ENCODE results near the gene IDNK.
"Not testable (repeated sequence)": the region's sequence is repeated elsewhere in the genome, so short reads cannot be mapped to it uniquely, and the experiment has no call there.

Gene IDNK

DNA sequence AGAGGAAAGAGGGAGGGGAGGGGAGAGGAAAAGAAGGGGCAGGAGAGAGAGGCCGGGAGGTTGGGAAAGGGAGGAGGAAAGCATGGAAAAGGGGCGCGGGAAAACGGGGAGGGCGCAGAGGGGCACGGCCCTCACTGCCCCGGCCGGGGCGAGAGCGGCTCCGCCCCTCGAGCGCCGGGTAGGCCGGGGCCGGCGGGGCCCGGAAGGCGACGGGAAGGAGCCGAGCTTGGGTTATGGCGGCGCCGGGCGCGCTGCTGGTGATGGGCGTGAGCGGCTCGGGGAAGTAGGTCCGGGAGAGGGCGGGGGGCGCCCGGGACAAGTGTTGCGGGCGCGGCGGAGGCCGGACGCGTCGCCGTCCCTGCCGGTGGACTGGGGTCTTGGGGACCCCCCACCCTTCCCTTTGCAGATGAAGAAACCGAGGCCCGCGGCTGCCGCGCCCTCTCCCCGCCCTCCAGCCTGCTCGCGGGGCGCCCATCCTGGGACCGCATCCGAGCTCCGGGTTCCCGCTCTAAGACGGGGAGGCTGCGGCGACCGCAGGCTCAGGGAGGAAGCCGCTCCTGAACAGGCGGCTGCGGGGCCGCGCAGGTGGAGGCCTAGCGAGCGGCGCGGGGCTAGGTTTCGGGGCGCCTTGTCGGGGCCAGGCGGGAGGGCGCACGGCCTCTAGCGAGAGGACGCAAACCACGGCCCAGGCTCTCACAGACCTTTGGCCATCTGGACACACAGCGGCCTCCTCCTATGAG, at the start of gene IDNK:
IDNK (plus strand) TSS at position 205 of the 740 bp plus-strand sequence; CDS start at position 234, 29 bp downstream.
- H3K9ac ChIP-seq (ENCODE audit: low read depth, low read length), result peak within 1 kb of the TSS; percentile 67
- H3K9me3 ChIP-seq (ENCODE audit: control insufficient read depth, insufficient read depth, low read length), result no peaks in the 10 kb centered on the region
- 0 out of 2 replicates have a peak, but pooled peaks cover 2% of the 10 kb centered on the region for H3K27me3 ChIP-seq (ENCODE audit: control insufficient read depth, insufficient read depth, low read length)
- peaks cover 10% of the 10 kb centered on the region for H3K4me1 ChIP-seq (ENCODE audit: control insufficient read depth, insufficient read depth, low read length)
- H3K36me3 ChIP-seq (ENCODE audit: control insufficient read depth, insufficient read depth, low read length), result peaks cover 3% of the 10 kb centered on the region; the same call in 1 of the 2 replicates
- peak within 1 kb of the TSS; percentile 62 for H3K27ac ChIP-seq (ENCODE audit: low read depth, low read length)
- H3K4me3 ChIP-seq (ENCODE audit: low read depth, low read length), result peak within 1 kb of the TSS; percentile 86

DNA sequence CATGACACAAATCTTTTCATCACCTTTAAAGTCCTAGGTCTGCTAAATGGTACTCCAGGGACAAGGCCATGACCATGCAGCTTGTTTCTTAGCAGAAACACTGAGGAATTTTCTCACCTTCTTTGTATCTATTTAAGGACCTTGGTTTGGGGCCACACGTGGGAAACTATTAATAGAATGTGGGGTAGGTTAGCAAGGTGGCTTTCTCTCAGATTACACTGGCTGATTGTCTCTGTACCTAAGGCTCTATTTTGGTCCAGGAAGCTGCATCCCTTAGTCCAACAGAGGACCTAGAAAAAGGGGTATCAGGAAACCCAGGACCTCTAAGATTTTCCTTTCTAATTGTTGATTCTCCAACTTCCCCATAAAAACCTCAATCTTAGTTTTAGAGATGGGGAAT, 48.5 kb upstream of the IDNK start:
- Histone ChIP-seq H3K36me3 (ENCODE audit: control insufficient read depth, insufficient read depth, low read length) (no peaks in the 10 kb centered on the region), H3K27me3 (ENCODE audit: control insufficient read depth, insufficient read depth, low read length) (no peaks in the 10 kb centered on the region), H3K4me1 (ENCODE audit: control insufficient read depth, insufficient read depth, low read length) (no peaks in the 10 kb centered on the region), H3K27ac (ENCODE audit: low read depth, low read length) (no peak overlapping the region), H3K9ac (ENCODE audit: low read depth, low read length) (no peak overlapping the region), H3K9me3 (ENCODE audit: control insufficient read depth, insufficient read depth, low read length) (no peaks in the 10 kb centered on the region), H3K4me3 (ENCODE audit: low read depth, low read length) (no peak overlapping the region)

DNA sequence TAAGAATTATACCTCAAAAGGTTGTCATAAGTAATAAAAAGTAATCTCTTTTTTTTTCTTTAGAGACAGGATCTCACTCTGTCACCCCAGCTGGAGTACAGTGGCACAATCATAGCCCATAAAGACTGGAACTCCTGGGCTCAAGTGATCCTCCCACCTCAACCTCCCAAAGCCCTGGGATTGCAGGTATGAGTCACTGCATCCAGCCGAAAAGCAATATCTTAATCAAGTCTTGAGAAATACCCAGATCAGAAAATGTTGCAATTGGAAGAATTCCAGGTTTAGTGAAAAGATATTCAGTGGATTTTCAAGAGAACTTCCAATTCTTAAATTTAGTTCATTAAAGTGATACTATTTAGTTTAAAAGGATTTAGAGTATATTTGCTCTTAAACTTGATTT, 40.9 kb upstream of the IDNK start:
- no peaks in the 10 kb centered on the region for H3K9me3 ChIP-seq (ENCODE audit: control insufficient read depth, insufficient read depth, low read length)
- peaks cover 12% of the 10 kb centered on the region for H3K4me1 ChIP-seq (ENCODE audit: control insufficient read depth, insufficient read depth, low read length)
- H3K36me3 ChIP-seq (ENCODE audit: control insufficient read depth, insufficient read depth, low read length), result no peaks in the 10 kb centered on the region
- H3K4me3 ChIP-seq (ENCODE audit: low read depth, low read length), result no peak overlapping the region
- no peak overlapping the region for H3K27ac ChIP-seq (ENCODE audit: low read depth, low read length)
- no peak overlapping the region for H3K9ac ChIP-seq (ENCODE audit: low read depth, low read length)
- no peaks in the 10 kb centered on the region for H3K27me3 ChIP-seq (ENCODE audit: control insufficient read depth, insufficient read depth, low read length)

DNA sequence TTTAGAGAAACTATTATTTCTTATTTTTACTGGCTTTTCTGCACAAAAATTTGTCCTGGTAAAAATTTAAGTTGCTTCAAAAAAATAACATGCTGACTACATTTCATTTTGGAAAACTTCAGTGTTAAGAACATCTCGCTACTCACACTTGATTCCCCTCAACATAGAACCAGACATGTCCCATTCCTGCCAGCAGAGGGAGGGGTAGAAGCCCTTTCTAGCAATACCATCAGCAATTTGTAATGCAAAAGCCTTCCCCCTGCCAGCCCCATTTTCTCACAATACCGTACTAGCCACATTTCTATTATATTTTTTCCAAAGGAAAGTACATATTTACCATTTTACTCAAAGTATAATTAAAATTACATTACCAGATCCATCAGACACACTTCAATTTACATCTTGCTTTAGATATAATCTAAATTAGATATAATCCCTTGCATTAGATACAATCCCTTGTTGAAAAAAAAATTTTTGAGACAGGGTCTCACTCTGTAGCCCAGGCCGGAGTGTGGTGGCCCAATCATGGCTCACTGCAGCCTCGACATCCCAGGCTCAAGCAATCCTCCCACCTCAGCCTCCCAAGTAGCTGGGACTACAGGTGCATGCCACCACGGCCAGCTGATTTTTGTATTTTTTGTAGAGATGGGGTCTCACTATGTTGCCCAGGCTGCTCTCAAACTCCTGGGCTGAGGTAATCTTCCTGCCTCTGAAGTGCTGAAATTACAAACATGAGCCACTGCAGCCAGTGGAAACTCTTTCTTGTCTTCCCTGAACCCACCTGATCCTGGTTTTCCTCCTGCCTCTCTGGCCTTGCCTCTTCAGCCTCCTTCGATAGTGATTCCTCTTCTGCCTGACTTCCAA, 39.6 kb upstream of the IDNK start:
- no peaks in the 10 kb centered on the region for H3K36me3 ChIP-seq (ENCODE audit: control insufficient read depth, insufficient read depth, low read length)
- H3K27ac ChIP-seq (ENCODE audit: low read depth, low read length), result no peak overlapping the region
- H3K4me1 ChIP-seq (ENCODE audit: control insufficient read depth, insufficient read depth, low read length), result peaks cover 12% of the 10 kb centered on the region
- H3K4me3 ChIP-seq (ENCODE audit: low read depth, low read length), result no peak overlapping the region
- no peaks in the 10 kb centered on the region for H3K27me3 ChIP-seq (ENCODE audit: control insufficient read depth, insufficient read depth, low read length)
- H3K9ac ChIP-seq (ENCODE audit: low read depth, low read length), result no peak overlapping the region
- H3K9me3 ChIP-seq (ENCODE audit: control insufficient read depth, insufficient read depth, low read length), result no peaks in the 10 kb centered on the region

DNA sequence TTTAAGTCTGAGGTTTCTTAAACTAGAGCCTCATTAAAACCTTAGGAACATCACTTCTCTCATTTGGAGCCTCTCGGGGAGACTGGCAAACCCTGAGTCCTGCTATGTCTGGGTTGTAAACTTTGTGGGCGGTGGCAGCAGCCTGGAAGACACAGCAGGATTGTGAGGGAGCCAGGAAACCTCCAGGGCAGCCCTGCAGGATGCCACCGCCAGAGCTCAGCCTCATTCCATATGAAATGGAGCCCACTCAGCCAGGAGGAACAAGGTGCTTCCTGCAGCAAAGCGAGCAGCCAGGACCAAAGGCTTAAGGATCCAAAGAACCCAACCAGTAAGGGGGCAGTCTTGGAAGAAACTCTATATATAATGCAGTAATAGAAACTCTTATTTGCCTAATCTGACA, 37.9 kb upstream of the IDNK start:
- Histone ChIP-seq H3K27me3 (ENCODE audit: control insufficient read depth, insufficient read depth, low read length) (no peaks in the 10 kb centered on the region), H3K27ac (ENCODE audit: low read depth, low read length) (no peak overlapping the region), H3K9me3 (ENCODE audit: control insufficient read depth, insufficient read depth, low read length) (no peaks in the 10 kb centered on the region), H3K4me3 (ENCODE audit: low read depth, low read length) (no peak overlapping the region), H3K4me1 (ENCODE audit: control insufficient read depth, insufficient read depth, low read length) (peaks cover 12% of the 10 kb centered on the region), H3K9ac (ENCODE audit: low read depth, low read length) (no peak overlapping the region), H3K36me3 (ENCODE audit: control insufficient read depth, insufficient read depth, low read length) (no peaks in the 10 kb centered on the region)

DNA sequence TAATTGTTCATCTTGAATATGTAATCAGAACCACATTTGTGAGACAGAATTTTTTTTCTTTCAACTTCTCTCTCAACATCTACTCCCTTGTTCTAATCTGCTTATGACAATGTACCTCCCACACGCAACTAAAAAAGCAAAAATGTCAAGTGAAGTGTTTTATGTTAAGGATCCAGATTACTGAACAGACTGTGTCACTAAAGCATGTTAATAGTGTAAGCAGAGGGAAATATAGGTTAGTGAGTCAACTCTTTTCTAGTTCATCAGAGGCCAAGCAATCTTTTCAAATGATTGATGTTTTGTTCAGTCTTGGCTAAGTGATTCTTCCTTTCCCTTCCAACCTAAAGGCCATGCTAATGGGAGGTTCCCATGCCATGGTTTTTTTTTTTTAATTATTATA, 34.7 kb upstream of the IDNK start:
- Histone ChIP-seq H3K27me3 (ENCODE audit: control insufficient read depth, insufficient read depth, low read length) (no peaks in the 10 kb centered on the region), H3K4me3 (ENCODE audit: low read depth, low read length) (no peak overlapping the region), H3K36me3 (ENCODE audit: control insufficient read depth, insufficient read depth, low read length) (no peaks in the 10 kb centered on the region), H3K4me1 (ENCODE audit: control insufficient read depth, insufficient read depth, low read length) (peaks cover 12% of the 10 kb centered on the region), H3K27ac (ENCODE audit: low read depth, low read length) (no peak overlapping the region), H3K9ac (ENCODE audit: low read depth, low read length) (no peak overlapping the region), H3K9me3 (ENCODE audit: control insufficient read depth, insufficient read depth, low read length) (no peaks in the 10 kb centered on the region)

DNA sequence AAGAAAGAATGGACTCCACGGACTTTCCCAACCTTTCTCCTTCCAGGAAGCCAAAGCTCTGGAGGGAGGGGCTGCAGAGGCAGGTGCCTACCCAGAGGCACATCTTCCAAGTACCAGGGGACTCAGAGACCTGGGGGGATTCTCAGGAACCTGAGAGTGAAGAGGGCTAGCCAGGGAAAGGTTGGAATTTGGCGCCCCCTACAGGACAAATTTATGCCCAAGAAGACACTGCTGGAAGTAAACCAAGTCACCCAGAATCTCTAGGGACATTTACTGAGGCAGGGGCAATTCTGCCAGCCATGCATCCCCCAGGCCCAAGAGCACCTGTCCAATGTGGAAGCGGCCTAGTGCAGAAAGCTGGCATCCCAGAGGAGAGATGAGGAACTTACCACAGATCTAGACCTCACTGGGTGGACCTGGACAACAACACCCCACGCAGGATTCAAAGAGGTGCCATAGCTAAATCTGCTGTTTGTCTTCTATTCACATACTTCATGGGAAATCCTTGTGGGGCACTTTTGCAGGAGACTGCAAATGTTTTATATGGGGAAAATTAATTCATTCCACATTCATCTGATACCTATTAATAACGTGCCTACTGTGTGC, 25.9 kb upstream of the IDNK start:
- Histone ChIP-seq H3K9ac (ENCODE audit: low read depth, low read length) (no peak overlapping the region), H3K36me3 (ENCODE audit: control insufficient read depth, insufficient read depth, low read length) (no peaks in the 10 kb centered on the region), H3K27ac (ENCODE audit: low read depth, low read length) (no peak overlapping the region), H3K9me3 (ENCODE audit: control insufficient read depth, insufficient read depth, low read length) (no peaks in the 10 kb centered on the region), H3K27me3 (ENCODE audit: control insufficient read depth, insufficient read depth, low read length) (no peaks in the 10 kb centered on the region), H3K4me1 (ENCODE audit: control insufficient read depth, insufficient read depth, low read length) (no peaks in the 10 kb centered on the region), H3K4me3 (ENCODE audit: low read depth, low read length) (no peak overlapping the region)

DNA sequence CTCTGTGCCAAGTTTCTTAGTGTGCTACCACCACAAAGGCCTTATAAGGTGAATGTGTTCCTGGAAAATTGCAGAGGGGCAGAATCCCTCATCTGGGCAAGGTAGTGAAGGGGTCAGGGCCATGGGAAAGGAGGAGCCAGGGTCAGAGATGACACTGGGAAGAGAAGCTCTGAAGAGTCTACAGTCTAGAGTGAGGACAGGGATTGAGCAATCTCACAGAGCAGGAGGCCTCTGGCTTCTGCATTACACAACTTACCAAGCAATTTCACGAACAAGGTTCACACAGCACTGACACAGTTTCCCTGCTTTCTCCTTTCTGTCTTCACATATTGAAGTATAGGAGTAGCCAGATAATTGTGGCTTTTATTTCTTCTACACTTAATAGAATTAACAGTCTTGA, 24.5 kb upstream of the IDNK start:
- Histone ChIP-seq H3K4me1 (ENCODE audit: control insufficient read depth, insufficient read depth, low read length) (no peaks in the 10 kb centered on the region), H3K27ac (ENCODE audit: low read depth, low read length) (no peak overlapping the region), H3K9ac (ENCODE audit: low read depth, low read length) (no peak overlapping the region), H3K27me3 (ENCODE audit: control insufficient read depth, insufficient read depth, low read length) (no peaks in the 10 kb centered on the region), H3K4me3 (ENCODE audit: low read depth, low read length) (no peak overlapping the region), H3K36me3 (ENCODE audit: control insufficient read depth, insufficient read depth, low read length) (no peaks in the 10 kb centered on the region), H3K9me3 (ENCODE audit: control insufficient read depth, insufficient read depth, low read length) (no peaks in the 10 kb centered on the region)

DNA sequence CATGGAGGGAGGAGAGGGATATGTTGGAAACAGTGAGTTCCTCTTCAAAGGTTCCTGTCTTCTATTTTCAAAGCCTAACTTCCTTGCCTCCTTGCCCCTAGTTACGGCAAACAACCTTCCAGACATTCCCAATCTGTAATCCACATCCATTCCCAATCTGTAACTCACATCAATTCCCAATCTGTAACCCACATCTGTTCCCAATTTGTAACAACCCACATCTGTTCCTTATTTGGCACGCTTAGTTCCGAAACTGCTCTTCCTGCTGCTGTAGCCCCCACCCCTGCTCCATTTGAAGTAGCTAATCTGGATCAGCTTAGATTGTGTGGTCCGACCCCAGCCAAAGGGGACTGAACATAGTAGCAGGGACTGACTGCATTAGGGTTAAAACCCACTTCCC, 23.9 kb upstream of the IDNK start:
- Histone ChIP-seq H3K36me3 (ENCODE audit: control insufficient read depth, insufficient read depth, low read length) (no peaks in the 10 kb centered on the region), H3K9ac (ENCODE audit: low read depth, low read length) (no peak overlapping the region), H3K27ac (ENCODE audit: low read depth, low read length) (no peak overlapping the region), H3K9me3 (ENCODE audit: control insufficient read depth, insufficient read depth, low read length) (no peaks in the 10 kb centered on the region), H3K27me3 (ENCODE audit: control insufficient read depth, insufficient read depth, low read length) (no peaks in the 10 kb centered on the region), H3K4me1 (ENCODE audit: control insufficient read depth, insufficient read depth, low read length) (no peaks in the 10 kb centered on the region), H3K4me3 (ENCODE audit: low read depth, low read length) (no peak overlapping the region)

DNA sequence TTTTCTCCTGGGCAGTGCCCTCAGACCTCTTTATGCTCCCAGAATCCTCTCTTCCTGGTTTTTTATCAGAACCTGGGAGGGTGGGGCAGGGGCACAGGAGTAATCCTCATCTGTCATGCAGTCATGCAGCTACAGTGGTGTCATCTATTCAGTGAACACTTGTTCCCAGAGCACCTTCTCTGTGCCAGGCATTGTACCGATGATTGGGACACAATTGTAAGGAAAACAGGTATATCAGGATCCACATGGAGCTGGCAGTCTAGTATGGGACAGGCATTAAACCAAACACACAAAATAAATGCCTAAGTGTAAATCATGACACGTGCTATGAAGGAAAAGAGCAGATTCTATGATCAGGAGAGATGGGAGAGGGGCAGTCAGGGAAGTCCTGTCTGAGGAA, 21.5 kb upstream of the IDNK start:
- H3K27me3 ChIP-seq (ENCODE audit: control insufficient read depth, insufficient read depth, low read length), result no peaks in the 10 kb centered on the region
- no peak overlapping the region for H3K27ac ChIP-seq (ENCODE audit: low read depth, low read length)
- H3K4me1 ChIP-seq (ENCODE audit: control insufficient read depth, insufficient read depth, low read length), result no peaks in the 10 kb centered on the region

DNA sequence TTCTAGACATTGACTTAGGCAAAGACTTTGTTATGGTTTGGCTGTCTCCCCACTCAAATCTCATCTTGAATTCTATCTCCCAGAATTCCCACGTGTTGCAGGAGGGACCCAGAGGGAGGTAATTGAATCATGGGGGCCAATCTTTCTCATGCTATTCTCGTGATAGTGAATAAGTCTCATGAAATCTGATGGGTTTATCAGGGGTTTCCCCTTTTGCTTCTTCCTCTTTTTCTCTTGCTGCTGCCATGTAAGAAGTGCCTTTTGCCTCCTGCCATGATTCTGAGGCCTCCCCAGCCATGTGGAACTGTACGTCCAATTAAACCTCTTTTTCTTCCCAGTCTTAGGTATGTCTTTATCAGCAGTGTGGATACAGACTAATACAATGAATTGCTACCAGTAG, 15.3 kb upstream of the IDNK start:
- H3K9me3 ChIP-seq (ENCODE audit: control insufficient read depth, insufficient read depth, low read length); H3K27ac ChIP-seq (ENCODE audit: low read depth, low read length); H3K27me3 ChIP-seq (ENCODE audit: control insufficient read depth, insufficient read depth, low read length); H3K9ac ChIP-seq (ENCODE audit: low read depth, low read length); H3K36me3 ChIP-seq (ENCODE audit: control insufficient read depth, insufficient read depth, low read length); H3K4me1 ChIP-seq (ENCODE audit: control insufficient read depth, insufficient read depth, low read length); H3K4me3 ChIP-seq (ENCODE audit: low read depth, low read length): not testable (repeated sequence)

More for the DNA sequence above, 21.5 kb upstream of the IDNK start:
- Histone ChIP-seq H3K9me3 (ENCODE audit: control insufficient read depth, insufficient read depth, low read length) (no peaks in the 10 kb centered on the region), H3K36me3 (ENCODE audit: control insufficient read depth, insufficient read depth, low read length) (no peaks in the 10 kb centered on the region), H3K4me3 (ENCODE audit: low read depth, low read length) (no peak overlapping the region), H3K9ac (ENCODE audit: low read depth, low read length) (no peak overlapping the region)

Data from HUES48 (cell line).